ENCODE data around the gene OOSP4B.
"Not testable (repeated sequence)": the region's sequence is repeated elsewhere in the genome, so short reads cannot be mapped to it uniquely, and the experiment has no call there.

- not testable (repeated sequence) for TF ChIP-seq CTCF (IDR thresholded peaks at IDR 0.05 in 8 of 11, conservative IDR thresholded peaks at IDR 0.05 in 3 of 11); POLR2AphosphoS5 (IDR thresholded peaks at IDR 0.05)
Measured at GRCh38 chr11:60020376-60020775, 3.4 kb downstream of the OOSP4B start.
